HCT116 (cell line): Measurements from ENCODE around the gene CASK. TPM values are rescaled to one million over a fixed set of nuclear protein-coding genes. Genes with fewer than 3 reads are reported as not detected.

Experiments
- ATAC-seq: fragments of 200-7000 bp; cut with Tn5 transposase; 2 replicates; pipeline ENCODE4 v1.9.1; 2020; ENCODE audit warnings: mild to moderate bottlenecking, moderate library complexity
- BruUV-seq: library from RNA; stranded (reverse); fragments of 400-500 nt; replicated peaks from 2 replicates; lab custom pipeline; 2021; lab: Mats Ljungman, UMichigan
- CTCF ChIA-PET: fragments of 300-600 bp; sonication (Branson Sonifier 250); formaldehyde crosslinking; loops from one replicate; lab custom pipeline; 2021; ENCODE audit warnings: antibody characterized with exemption; lab: Charles Lee
- POLR2A ChIA-PET: fragments of 300-600, 350-600 bp; sonication (Branson Sonifier 250); formaldehyde crosslinking; loops from one replicate; lab custom pipeline; 2021; ENCODE audit warnings: antibody characterized with exemption; lab: Charles Lee
- RAD21 ChIA-PET, 2 experiments: fragments of 300-600 bp; sonication (Branson Sonifier 250); formaldehyde crosslinking; loops; one replicate each; lab custom pipeline; 2023; ENCODE audit warnings: low total read pairs in 2 of 2; ENCODE audit not compliant: uncharacterized antibody in 2 of 2, unreplicated experiment in 2 of 2, low non-redundant PET in 1 of 2; lab: Charles Lee
- DNase-seq: peaks from one replicate; pipeline ENCODE4 v3.0.0-alpha.2; 2010; ENCODE audit warnings: low read depth, low spot score
- H2AFZ ChIP-seq: fragments of 200-600 bp; shearing (Covaris generic), sonication (generic); 2 replicates; pipeline ENCODE4 v1.6.1; 2017; ENCODE audit warnings: low read depth, mixed run types, mixed read lengths, antibody characterized with exemption, low read length; ENCODE audit not compliant: poor library complexity, severe bottlenecking
- H3K27ac ChIP-seq: 2 replicates; pipeline ENCODE4 v1.5.1; 2012; ENCODE audit warnings: low read depth, low read length
- H3K27me3 ChIP-seq: fragments of 200-600 bp; sonication (generic); 2 replicates; pipeline ENCODE4 v1.6.1; 2016; ENCODE audit warnings: mixed run types, low read length, mixed read lengths; ENCODE audit not compliant: insufficient read depth
- H3K36me3 ChIP-seq, 2 experiments: fragments of 200-500 bp in 1 of 2; fragments of 200-600 bp in 1 of 2; sonication (Bioruptor generic) in 1 of 2; sonication (generic) in 1 of 2; 2 replicates each; pipeline versions ENCODE4 v1.5.1 to v1.6.1; 2014 to 2016; ENCODE audit warnings: low read length in 2 of 2, inconsistent platforms in 1 of 2, mixed read lengths in 1 of 2, mixed run types in 1 of 2; ENCODE audit not compliant: insufficient read depth in 2 of 2, control insufficient read depth in 1 of 2
- H3K4me1 ChIP-seq, 2 experiments: fragments of 200-600 bp in 1 of 2; sonication (generic) in 1 of 2; 2 replicates each; pipeline versions ENCODE4 v1.5.1 to v1.6.1; 2012 to 2017; ENCODE audit warnings: low read length in 2 of 2, inconsistent platforms in 1 of 2, mild to moderate bottlenecking in 1 of 2, mixed read lengths in 1 of 2, mixed run types in 1 of 2, moderate library complexity in 1 of 2; ENCODE audit not compliant: insufficient read depth in 2 of 2, control insufficient read depth in 1 of 2
- H3K4me2 ChIP-seq: fragments of 200-600 bp; sonication (generic); 2 replicates; pipeline ENCODE4 v1.6.1; 2017; ENCODE audit warnings: mixed run types, low read length, mixed read lengths
- H3K4me3 ChIP-seq, 2 experiments: fragments of 200-600 bp in 1 of 2; sonication (generic) in 1 of 2; replicated peaks in 1 of 2; 2 replicates each; pipeline ENCODE4 v1.5.1; 2011 to 2016; ENCODE audit warnings: low read length in 2 of 2, control low read depth in 1 of 2, low read depth in 1 of 2, mild to moderate bottlenecking in 1 of 2, mixed read lengths in 1 of 2, mixed run types in 1 of 2
- H3K79me2 ChIP-seq: fragments of 200-600 bp; sonication (generic); 2 replicates; pipeline ENCODE4 v1.6.1; 2017; ENCODE audit warnings: mild to moderate bottlenecking, mixed run types, low read length, moderate library complexity, mixed read lengths; ENCODE audit not compliant: insufficient read depth
- H3K9ac ChIP-seq: fragments of 200-600 bp; sonication (generic); 2 replicates; pipeline ENCODE4 v1.6.1; 2016; ENCODE audit warnings: low read length, mixed read lengths
- H3K9me2 ChIP-seq: fragments of 200-600 bp; sonication (generic), shearing (Covaris generic); 2 replicates; pipeline ENCODE4 v1.6.1; 2017; ENCODE audit warnings: mixed run types, mild to moderate bottlenecking, moderate library complexity; ENCODE audit not compliant: insufficient read depth
- H3K9me3 ChIP-seq, 2 experiments: fragments of 200-500 bp in 1 of 2; fragments of 200-600 bp in 1 of 2; sonication (Bioruptor generic) in 1 of 2; sonication (generic) in 1 of 2; 2 replicates each; pipeline ENCODE4 v1.6.1; 2014 to 2017; ENCODE audit warnings: low read length in 2 of 2, mixed read lengths in 2 of 2, inconsistent platforms in 1 of 2, low read depth in 1 of 2, mild to moderate bottlenecking in 1 of 2, mixed run types in 1 of 2, moderate library complexity in 1 of 2; ENCODE audit not compliant: control insufficient read depth in 1 of 2, insufficient read depth in 1 of 2
- H4K20me1 ChIP-seq: fragments of 200-600 bp; sonication (generic), shearing (Covaris generic); 2 replicates; pipeline ENCODE4 v1.6.1; 2017; ENCODE audit warnings: mixed run types, mild to moderate bottlenecking, moderate library complexity; ENCODE audit not compliant: insufficient read depth
- CBX3 ChIP-seq: IDR thresholded peaks from 2 replicates; pipeline ENCODE4 v1.6.1; 2012; ENCODE audit warnings: low read depth
- ELF1 ChIP-seq: IDR thresholded peaks from 2 replicates; pipeline ENCODE4 v1.6.1; 2012; ENCODE audit warnings: low read depth, borderline replicate concordance
- EZH2 ChIP-seq: fragments of 200-600 bp; sonication (generic); IDR thresholded peaks from 2 replicates; pipeline ENCODE4 v1.6.1; 2017; ENCODE audit warnings: antibody characterized with exemption, mixed run types
- FOSL1 ChIP-seq: IDR thresholded peaks from 2 replicates; pipeline ENCODE4 v1.6.1; 2012; ENCODE audit warnings: low read depth
- JUND ChIP-seq: IDR thresholded peaks from 2 replicates; pipeline ENCODE4 v1.6.1; 2012
- POLR2A ChIP-seq: IDR thresholded peaks from 2 replicates; pipeline ENCODE4 v1.7.0; 2011; ENCODE audit warnings: borderline replicate concordance; ENCODE audit not compliant: insufficient read depth, insufficient read length; ENCODE audit errors: extremely low read depth
- REST ChIP-seq: IDR thresholded peaks from 2 replicates; pipeline ENCODE4 v1.6.1; 2012; ENCODE audit warnings: low read depth
- YY1 ChIP-seq: IDR thresholded peaks from 2 replicates; pipeline ENCODE4 v1.6.1; 2011; ENCODE audit warnings: low read length, low read depth, moderate library complexity, mild to moderate bottlenecking; ENCODE audit not compliant: insufficient replicate concordance; ENCODE audit errors: extremely low read depth
- intact Hi-C: fragments of 100-400 bp; cut with micrococcal nuclease; formaldehyde crosslinking; loops from 2 replicates; pipeline ENCODE4 v1.10.0; 2022
- total RNA-seq: library from RNA; stranded (reverse); gene quantifications from one replicate; pipeline ENCODE4 v1.2.1, GENCODE V29; 2021; ENCODE audit not compliant: unreplicated experiment
- TF ChIP-seq, protein P1 (sequence below), 3 experiments: fragments of 200-600 bp in 1 of 3; sonication (generic) in 1 of 3; IDR thresholded peaks in 2 of 3; conservative IDR thresholded peaks in 1 of 3; 2 replicates each; pipeline ENCODE4 v1.5.1; 2012 to 2017; ENCODE audit warnings: low read depth in 2 of 3, low read length in 2 of 3, antibody characterized with exemption in 1 of 3, borderline replicate concordance in 1 of 3, control low read depth in 1 of 3, mild to moderate bottlenecking in 1 of 3, mixed read lengths in 1 of 3, mixed run types in 1 of 3, moderate library complexity in 1 of 3; ENCODE audit not compliant: insufficient read depth in 1 of 3
- TF ChIP-seq, protein P2 (sequence below): IDR thresholded peaks from 2 replicates; pipeline ENCODE4 v1.6.1; 2011; ENCODE audit warnings: mild to moderate bottlenecking, low read length, moderate library complexity; ENCODE audit not compliant: insufficient replicate concordance; ENCODE audit errors: extremely low read depth

The CASK gene
- total RNA-seq, 1 experiment from 2014 or later = 39.0 TPM

GRCh38 chrX:41616255-41616654 is 307.1 kb downstream of the CASK start:
- no peak for ATAC-seq

More at GRCh38 chrX:41616255-41616654, 307.1 kb downstream of the CASK start:
- no TSS peak for BruUV-seq
- Histone ChIP-seq H3K4me2 (no peak overlapping the region), H3K9me3 (no peaks in the 10 kb centered on the region), H3K9ac (no peak overlapping the region), H3K27me3 (no peaks in the 10 kb centered on the region), H3K4me1 (peaks cover 0 to 1% of the 10 kb centered on the region in 2 experiments; a peak in 1 of 4 replicates), H3K4me3 (no peak overlapping the region), H2AFZ (no peak overlapping the region), H3K27ac (no peak overlapping the region), H3K79me2 (no peaks in the 10 kb centered on the region), H3K9me2 (no peaks in the 10 kb centered on the region), H3K36me3 (no peaks in the 10 kb centered on the region), H4K20me1 (no peaks in the 10 kb centered on the region)
- intact Hi-C loops = no loop called here
- CTCF ChIA-PET = no interaction called here
- POLR2A ChIA-PET = no interaction called here
- no peak for DNase-seq
- RAD21 ChIA-PET = no interaction called here
- TF ChIP-seq ELF1 (no peak), REST (no peak), JUND (no peak), CBX3 (no peak), EZH2 (no peak), POLR2A (no peak), YY1 (no peak), FOSL1 (no peak)
- TF ChIP-seq, protein P1, sequence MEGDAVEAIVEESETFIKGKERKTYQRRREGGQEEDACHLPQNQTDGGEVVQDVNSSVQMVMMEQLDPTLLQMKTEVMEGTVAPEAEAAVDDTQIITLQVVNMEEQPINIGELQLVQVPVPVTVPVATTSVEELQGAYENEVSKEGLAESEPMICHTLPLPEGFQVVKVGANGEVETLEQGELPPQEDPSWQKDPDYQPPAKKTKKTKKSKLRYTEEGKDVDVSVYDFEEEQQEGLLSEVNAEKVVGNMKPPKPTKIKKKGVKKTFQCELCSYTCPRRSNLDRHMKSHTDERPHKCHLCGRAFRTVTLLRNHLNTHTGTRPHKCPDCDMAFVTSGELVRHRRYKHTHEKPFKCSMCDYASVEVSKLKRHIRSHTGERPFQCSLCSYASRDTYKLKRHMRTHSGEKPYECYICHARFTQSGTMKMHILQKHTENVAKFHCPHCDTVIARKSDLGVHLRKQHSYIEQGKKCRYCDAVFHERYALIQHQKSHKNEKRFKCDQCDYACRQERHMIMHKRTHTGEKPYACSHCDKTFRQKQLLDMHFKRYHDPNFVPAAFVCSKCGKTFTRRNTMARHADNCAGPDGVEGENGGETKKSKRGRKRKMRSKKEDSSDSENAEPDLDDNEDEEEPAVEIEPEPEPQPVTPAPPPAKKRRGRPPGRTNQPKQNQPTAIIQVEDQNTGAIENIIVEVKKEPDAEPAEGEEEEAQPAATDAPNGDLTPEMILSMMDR (IDR thresholded peaks at IDR 0.05 in 2 of 3, conservative IDR thresholded peaks at IDR 0.05 in 1 of 3; ENCODE audit: borderline replicate concordance in 1 of 3, insufficient read depth in 1 of 3, low read depth in 2 of 3, low read length in 2 of 3) = no peak
- TF ChIP-seq, protein P2, sequence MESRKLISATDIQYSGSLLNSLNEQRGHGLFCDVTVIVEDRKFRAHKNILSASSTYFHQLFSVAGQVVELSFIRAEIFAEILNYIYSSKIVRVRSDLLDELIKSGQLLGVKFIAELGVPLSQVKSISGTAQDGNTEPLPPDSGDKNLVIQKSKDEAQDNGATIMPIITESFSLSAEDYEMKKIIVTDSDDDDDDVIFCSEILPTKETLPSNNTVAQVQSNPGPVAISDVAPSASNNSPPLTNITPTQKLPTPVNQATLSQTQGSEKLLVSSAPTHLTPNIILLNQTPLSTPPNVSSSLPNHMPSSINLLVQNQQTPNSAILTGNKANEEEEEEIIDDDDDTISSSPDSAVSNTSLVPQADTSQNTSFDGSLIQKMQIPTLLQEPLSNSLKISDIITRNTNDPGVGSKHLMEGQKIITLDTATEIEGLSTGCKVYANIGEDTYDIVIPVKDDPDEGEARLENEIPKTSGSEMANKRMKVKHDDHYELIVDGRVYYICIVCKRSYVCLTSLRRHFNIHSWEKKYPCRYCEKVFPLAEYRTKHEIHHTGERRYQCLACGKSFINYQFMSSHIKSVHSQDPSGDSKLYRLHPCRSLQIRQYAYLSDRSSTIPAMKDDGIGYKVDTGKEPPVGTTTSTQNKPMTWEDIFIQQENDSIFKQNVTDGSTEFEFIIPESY = no peak
